ENCODE data around the gene FBXW11. TPM values are rescaled to one million over a fixed set of nuclear protein-coding genes. Genes with fewer than 3 reads are reported as not detected.
"Not testable (repeated sequence)": the region's sequence is repeated elsewhere in the genome, so short reads cannot be mapped to it uniquely, and the experiment has no call there.

Gene FBXW11
- total RNA-seq, 2 donors from 2014 or later, result 29.0 to 64.6 TPM

- Histone ChIP-seq H3K27ac (no peak overlapping the region), H3K9me3 (no peaks in the 10 kb centered on the region), H3K27me3 (no peaks in the 10 kb centered on the region), H3K4me1 (peaks cover 20% of the 10 kb centered on the region), H3K4me3 (no peak overlapping the region), H3K36me3 (replicated peaks in 1 of 2; ENCODE audit: insufficient read depth in 1 of 2, low read depth in 2 of 2) (no peaks in the 10 kb centered on the region)
- WGBS, 2 donors, result 85 to 96% methylated on average over 2 of the region's 2 CpGs
- ATAC-seq (no peak), DNase-seq (no peak)
- intact Hi-C loops (cut with DNase I), result loop anchor here (10.0 kb wide), 1 partner anchor 470 kb away; no protein-coding TSS in a partner anchor
- TF ChIP-seq CTCF (IDR thresholded peaks at IDR 0.05) (no peak), POLR2A (IDR thresholded peaks at IDR 0.05) (no peak)
Measured at GRCh38 chr5:171895081-171895480, 111.4 kb downstream of the FBXW11 start.

GRCh38 chr5:171893290-171893886, 113.0 kb downstream of the FBXW11 start:
- TF ChIP-seq CTCF (IDR thresholded peaks at IDR 0.05), result no peak
- TF ChIP-seq POLR2A (IDR thresholded peaks at IDR 0.05), result no peak
- WGBS, 2 donors, result 88 to 94% methylated on average over 4 of the region's 4 CpGs
- Histone ChIP-seq H3K4me3 (no peak overlapping the region), H3K36me3 (replicated peaks in 1 of 2; ENCODE audit: insufficient read depth in 1 of 2, low read depth in 2 of 2) (no peaks in the 10 kb centered on the region), H3K27ac (no peak overlapping the region), H3K27me3 (no peaks in the 10 kb centered on the region), H3K9me3 (no peaks in the 10 kb centered on the region), H3K4me1 (peaks cover 20% of the 10 kb centered on the region)
- ATAC-seq (no peak), DNase-seq (no peak)
- intact Hi-C loops (cut with DNase I), result loop anchor here (10.0 kb wide), 1 partner anchor 469 kb away; no protein-coding TSS in a partner anchor

- intact Hi-C loops (cut with DNase I), result loop anchor here (10.0 kb wide), 1 partner anchor 467 kb away; no protein-coding TSS in a partner anchor
- peaks cover 20% of the 10 kb centered on the region for H3K4me1 ChIP-seq
- no peak for TF ChIP-seq POLR2A (IDR thresholded peaks at IDR 0.05)
- no peak for TF ChIP-seq CTCF (IDR thresholded peaks at IDR 0.05)
- no peak overlapping the region for H3K4me3 ChIP-seq
- no peak for DNase-seq
- no peak for ATAC-seq
- H3K9me3 ChIP-seq, result no peaks in the 10 kb centered on the region
- 35 to 43% methylated on average over 6 of the region's 6 CpGs for WGBS, 2 donors
- H3K36me3 ChIP-seq (replicated peaks in 1 of 2; ENCODE audit: insufficient read depth in 1 of 2, low read depth in 2 of 2), result peaks cover 0 to 2% of the 10 kb centered on the region in 2 donors
- H3K27ac ChIP-seq, result no peak overlapping the region
- no peaks in the 10 kb centered on the region for H3K27me3 ChIP-seq
Measured at GRCh38 chr5:171891595-171891994, 114.8 kb downstream of the FBXW11 start.

GRCh38 chr5:171891150-171891549, 115.3 kb downstream of the FBXW11 start:
- H3K4me3 ChIP-seq, result no peak overlapping the region
- peaks cover 16% of the 10 kb centered on the region for H3K4me1 ChIP-seq
- no peaks in the 10 kb centered on the region for H3K27me3 ChIP-seq
- 41 to 43% methylated on average over 4 of the region's 4 CpGs for WGBS, 2 donors
- H3K9me3 ChIP-seq, result no peaks in the 10 kb centered on the region
- ATAC-seq (no peak), DNase-seq (no peak)
- no peak overlapping the region for H3K27ac ChIP-seq
- intact Hi-C loops (cut with DNase I), result loop anchor here (10.0 kb wide), 1 partner anchor 466 kb away; no protein-coding TSS in a partner anchor
- TF ChIP-seq POLR2A (IDR thresholded peaks at IDR 0.05) (no peak), CTCF (IDR thresholded peaks at IDR 0.05) (no peak)
- peaks cover 0 to 2% of the 10 kb centered on the region in 2 donors for H3K36me3 ChIP-seq (replicated peaks in 1 of 2; ENCODE audit: insufficient read depth in 1 of 2, low read depth in 2 of 2)

GRCh38 chr5:171888051-171888481, 118.4 kb downstream of the FBXW11 start:
- ATAC-seq, result no peak
- WGBS, 2 donors, result 85 to 93% methylated on average over 3 of the region's 3 CpGs
- intact Hi-C loops (cut with DNase I), result no loop called here

GRCh38 chr5:171886037-171886436, 120.4 kb downstream of the FBXW11 start:
- H3K4me3 ChIP-seq; H3K36me3 ChIP-seq (replicated peaks in 1 of 2; ENCODE audit: insufficient read depth in 1 of 2, low read depth in 2 of 2); intact Hi-C loops (cut with DNase I); ATAC-seq; H3K27me3 ChIP-seq; H3K4me1 ChIP-seq; DNase-seq; H3K27ac ChIP-seq; H3K9me3 ChIP-seq: not testable (repeated sequence)
- WGBS, 2 donors, result 90 to 96% methylated on average over 2 of the region's 2 CpGs

More at GRCh38 chr5:171888051-171888481, 118.4 kb downstream of the FBXW11 start:
- Histone ChIP-seq H3K27ac (no peak overlapping the region), H3K27me3 (no peaks in the 10 kb centered on the region), H3K4me3 (no peak overlapping the region), H3K4me1 (peaks cover 13% of the 10 kb centered on the region), H3K9me3 (no peaks in the 10 kb centered on the region), H3K36me3 (replicated peaks in 1 of 2; ENCODE audit: insufficient read depth in 1 of 2, low read depth in 2 of 2) (peaks cover 0 to 2% of the 10 kb centered on the region in 2 donors)
- DNase-seq, result no peak
- TF ChIP-seq POLR2A (IDR thresholded peaks at IDR 0.05) (no peak), CTCF (IDR thresholded peaks at IDR 0.05) (no peak)

All from body of pancreas (tissue), 4 donors.